COR-L47 (cell line): ENCODE results near the gene EZH1.

Experiments used
- DNase-seq: peaks from one replicate; lab custom pipeline; 2025; lab: John Stamatoyannopoulos, UW

EZH1 gene

GRCh38 chr17:42682722-42683403 is 62.0 kb downstream of the EZH1 start:
- DNase-seq = no peak

GRCh38 chr17:42681976-42682721 is 62.7 kb downstream of the EZH1 start, which contains the start of gene CNTNAP1:
TSS of gene CNTNAP1 (plus strand) at chr17:42682531. CDS start at chr17:42682830, 299 bp downstream.
- DNase-seq = peak; percentile 39

DNA sequence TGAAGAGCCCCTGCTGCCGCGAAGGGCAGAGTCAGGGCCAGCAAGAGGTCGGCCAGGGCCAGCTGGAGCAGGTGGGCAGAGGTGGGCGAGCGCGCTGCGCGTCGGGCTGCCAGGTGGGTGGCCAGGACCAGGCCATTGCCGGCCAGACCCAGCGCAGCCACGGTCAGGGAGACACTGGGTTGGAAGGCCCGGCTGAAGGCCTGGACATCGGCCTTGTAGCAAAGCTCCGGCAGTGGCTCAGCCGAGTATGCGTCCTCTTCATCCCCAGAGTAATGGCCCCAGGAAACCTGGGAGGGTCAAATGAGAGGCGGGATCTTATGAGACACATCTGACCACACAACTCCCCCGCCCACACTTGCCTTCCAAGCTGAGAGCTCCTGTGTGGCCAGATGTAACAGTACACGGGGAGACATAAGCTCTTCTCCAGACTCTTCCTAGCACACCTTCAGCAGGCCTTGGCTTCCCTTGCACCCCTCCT is 64.5 kb downstream of the EZH1 start:
- DNase-seq = no peak

GRCh38 chr17:42679492-42680330 is 65.1 kb downstream of the EZH1 start:
- peak; percentile 75 for DNase-seq

GRCh38 chr17:42678951-42679491 is 65.8 kb downstream of the EZH1 start:
- DNase-seq = peak; percentile 81

DNA sequence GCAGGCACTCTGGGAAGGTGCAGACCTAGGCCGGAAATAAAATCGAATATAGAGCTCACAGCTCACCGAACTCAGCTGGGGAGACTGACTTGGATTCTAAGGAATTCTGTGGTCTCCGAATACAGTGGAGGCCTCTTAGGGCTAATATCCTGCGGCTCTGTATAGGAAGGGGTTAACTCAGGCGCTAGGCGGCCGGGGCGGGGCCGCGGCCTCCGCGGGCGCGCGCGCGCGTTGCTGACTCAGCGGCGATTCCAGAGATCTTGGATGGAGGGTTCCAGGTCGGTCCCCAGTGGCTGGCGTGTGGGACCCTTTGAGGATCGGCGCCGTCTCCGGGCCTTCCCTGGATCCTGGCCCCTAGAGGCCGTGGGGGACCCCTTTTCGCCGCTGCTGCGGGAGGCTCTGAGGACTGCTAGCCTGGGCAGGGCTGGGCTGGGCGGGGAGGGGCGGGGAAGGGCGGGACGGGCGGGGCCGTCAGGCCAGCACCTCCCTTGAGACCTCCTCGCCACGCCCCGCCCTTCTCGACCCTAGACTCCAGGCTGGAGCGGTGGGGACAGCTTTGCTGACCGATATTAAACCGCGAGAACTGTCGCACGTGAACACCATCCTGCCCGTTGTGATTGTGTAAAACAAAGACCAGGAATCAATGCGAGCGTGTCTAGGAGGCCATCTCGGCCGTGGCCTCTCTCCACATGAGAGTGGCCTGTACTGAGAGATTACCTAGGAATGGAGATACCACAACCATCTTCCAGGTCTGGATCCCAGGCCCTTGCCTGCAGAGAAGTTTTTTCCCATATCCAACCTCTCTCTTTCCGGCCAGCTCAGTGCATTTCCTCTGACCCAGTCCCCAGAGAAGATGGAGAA is 66.7 kb downstream of the EZH1 start:
- DNase-seq = peak; percentile 91

GRCh38 chr17:42677012-42677857 is 67.6 kb downstream of the EZH1 start:
- DNase-seq = peak; percentile 99

GRCh38 chr17:42676424-42677011 is 68.3 kb downstream of the EZH1 start, which contains the start of gene PLEKHH3:
TSS of gene PLEKHH3 (minus strand) at chr17:42676994. CDS start at chr17:42676563, 431 bp downstream.
- DNase-seq = peak; percentile 67

DNA sequence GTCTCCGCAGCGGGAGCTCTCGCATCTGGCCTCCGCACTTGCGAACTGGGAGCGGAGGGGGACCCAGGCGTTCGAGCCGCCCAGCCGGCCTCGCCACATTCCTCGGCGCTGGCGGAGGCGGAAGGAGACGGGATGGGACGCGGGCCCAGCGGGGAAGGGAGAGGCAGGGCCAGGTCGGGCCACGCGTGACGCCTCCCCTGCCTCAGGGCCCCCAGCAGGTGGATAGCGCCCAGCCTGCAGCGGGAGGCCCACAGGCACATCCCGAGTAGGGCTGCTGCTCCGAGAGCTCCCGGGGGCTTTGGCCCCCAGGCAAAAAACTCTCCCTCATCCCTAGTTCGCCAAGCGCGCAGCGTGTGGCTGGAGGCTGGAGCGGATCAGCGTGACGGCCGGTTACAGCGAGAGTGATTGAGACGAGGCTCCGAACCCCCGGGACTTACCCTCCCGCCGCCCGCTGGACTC is 68.8 kb downstream of the EZH1 start:
- peak; percentile 55 for DNase-seq

- peak; percentile 78 for DNase-seq
These were observed 69.4 kb downstream of the EZH1 start for GRCh38 chr17:42675348-42675964.

- DNase-seq = peak; percentile 78
These were observed 70.0 kb downstream of the EZH1 start for GRCh38 chr17:42674755-42675347.

DNA sequence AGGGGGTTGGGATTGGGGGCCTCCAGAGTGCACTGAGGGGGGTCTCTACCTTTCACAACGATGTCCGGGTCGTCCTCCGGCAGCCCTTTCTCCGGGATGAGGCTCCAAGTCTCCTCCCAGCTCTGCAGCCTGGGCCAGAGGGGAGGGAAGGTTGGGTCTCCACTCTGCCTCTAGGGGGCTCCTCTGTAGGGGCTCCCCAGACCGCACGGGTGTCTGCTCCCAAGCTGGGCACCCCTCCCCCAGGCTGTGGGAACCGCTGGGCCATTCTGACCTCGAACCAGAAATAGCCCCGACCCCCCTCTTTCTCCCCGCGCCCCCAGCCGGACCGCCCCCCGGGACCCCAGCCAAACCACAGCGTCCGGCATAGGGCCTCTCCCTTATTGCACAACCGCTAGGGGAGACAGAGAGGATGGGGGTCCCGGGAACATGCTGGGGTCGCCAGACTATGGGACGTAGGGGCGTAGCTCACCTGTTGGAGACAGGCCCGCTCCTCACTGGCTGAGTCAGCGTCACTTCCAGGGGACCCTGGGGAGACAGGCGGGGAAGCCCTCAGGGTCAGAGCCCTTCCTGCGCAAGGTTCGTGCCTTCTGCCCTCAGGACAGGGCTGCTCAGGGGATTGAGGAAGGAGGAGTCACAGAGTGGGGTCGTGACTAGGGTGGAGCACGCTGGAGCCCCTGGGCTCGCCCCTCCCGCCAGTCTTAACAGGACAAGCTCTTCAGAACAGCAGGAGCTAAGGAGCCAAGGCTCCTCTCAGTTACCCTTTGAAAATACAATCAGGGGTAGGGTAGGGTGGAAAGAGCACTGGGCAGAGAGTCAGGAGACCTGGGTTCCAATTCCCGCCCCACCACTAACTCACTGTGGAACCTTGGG is 70.7 kb downstream of the EZH1 start:
- DNase-seq = peak; percentile 9

- DNase-seq = no peak
These were observed 71.5 kb downstream of the EZH1 start for GRCh38 chr17:42673266-42673884.

DNA sequence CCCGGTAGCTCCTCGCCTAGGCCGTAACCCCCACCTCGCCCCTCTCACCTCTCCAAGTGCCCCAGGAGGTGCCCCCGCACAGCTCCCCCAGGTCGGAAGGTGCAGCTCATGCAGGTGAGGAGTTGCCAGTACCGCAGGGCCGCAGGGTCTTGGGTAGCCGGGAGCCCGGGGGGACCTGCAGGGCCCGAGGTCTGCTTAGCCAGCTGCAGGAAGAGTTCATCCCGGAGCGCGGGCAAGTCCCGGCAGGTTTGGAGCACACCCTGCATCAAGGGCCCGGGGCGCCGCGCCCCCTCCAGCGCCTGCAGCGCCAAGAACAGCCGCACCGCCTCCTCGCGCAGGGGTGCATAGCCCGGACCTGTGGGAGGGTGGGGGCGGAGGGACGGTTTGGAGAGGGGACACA is 72.8 kb downstream of the EZH1 start:
- DNase-seq = peak; percentile 76

DNA sequence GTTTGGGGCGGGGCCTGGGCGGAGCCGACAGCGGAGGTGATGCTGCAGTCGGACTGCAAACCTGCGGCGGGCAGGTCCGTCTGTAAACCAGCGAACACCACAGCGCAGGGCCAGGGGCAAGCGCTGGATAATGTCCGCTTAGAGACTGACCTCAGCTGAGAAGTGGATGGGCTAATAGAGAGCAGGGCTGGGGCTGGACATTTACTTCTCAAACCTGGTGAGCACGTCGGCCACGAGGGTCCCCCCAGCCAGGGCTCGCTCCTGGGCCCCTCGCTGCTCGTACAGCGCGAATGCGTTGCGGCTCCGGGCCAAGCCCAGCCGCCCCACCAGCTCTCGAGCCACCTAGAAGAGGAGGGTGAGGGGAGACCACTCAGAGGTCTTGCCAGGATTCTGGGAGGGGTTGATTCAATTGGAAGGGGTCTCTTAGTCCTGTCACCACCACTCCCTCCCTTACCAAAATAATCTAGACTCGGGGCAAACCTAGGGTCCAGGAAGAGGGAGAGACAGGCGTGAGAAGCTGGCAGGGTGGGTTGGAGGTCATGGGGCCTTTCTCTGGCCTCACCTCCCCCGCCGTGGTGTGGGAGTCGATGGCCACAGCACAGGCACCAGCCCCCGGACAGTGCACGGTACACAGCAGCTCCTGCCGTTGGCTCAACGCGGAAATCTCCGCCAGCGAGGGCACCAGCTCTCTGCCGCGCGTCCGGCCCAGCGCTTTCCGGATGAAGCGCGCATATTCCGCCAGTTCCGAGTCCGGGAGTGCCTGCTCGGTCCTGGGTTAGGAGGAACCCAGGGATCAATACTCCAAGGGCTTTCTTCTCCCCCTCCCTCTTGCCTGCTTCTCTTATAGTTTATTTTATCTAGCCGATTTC is 73.8 kb downstream of the EZH1 start:
- DNase-seq = no peak
